ENCODE results near the gene NR2C1. TPM values are rescaled to one million over a fixed set of nuclear protein-coding genes. Genes with fewer than 3 reads are reported as not detected.

The NR2C1 gene
- total RNA-seq, 1 experiment from 2014 or later: 33.7 TPM

DNA sequence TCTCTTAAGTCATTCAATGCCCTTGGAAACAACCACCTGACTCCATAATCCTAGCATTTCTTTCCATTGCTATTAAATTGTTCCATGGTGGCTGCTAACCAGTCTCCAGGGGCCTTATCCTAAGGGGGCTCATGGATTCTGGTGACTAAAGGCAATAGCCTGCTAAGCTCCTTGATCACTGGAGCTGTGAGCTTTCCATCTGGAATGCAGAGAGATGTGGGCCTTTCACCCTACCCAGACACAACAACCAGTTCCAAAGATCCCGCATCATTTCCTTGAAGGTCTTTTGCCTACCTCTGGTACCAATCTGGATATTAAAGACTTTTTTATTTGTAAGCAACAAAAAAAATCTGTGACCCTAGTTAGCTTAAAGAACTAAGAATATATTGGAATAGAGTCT, 102.9 kb downstream of the NR2C1 start:
- Histone ChIP-seq H2AFZ (ENCODE audit: low read depth, low read length, poor library complexity, severe bottlenecking) (no peak overlapping the region), H3K4me1 (ENCODE audit: control insufficient read depth in 1 of 2, insufficient read depth in 2 of 2, low read length in 2 of 2) (no peaks in the 10 kb centered on the region), H3K27me3 (ENCODE audit: insufficient read depth, low read length) (no peaks in the 10 kb centered on the region), H3K9ac (ENCODE audit: low read length) (no peak overlapping the region), H3K4me3 (replicated peaks in 1 of 2; ENCODE audit: low read depth in 1 of 2, low read length in 2 of 2) (no peak overlapping the region), H3K9me2 (ENCODE audit: insufficient read depth) (no peaks in the 10 kb centered on the region), H4K20me1 (ENCODE audit: insufficient read depth) (no peaks in the 10 kb centered on the region), H3K4me2 (ENCODE audit: low read length) (no peak overlapping the region), H3K9me3 (ENCODE audit: control insufficient read depth in 1 of 2, insufficient read depth in 1 of 2, low read depth in 1 of 2, low read length in 2 of 2) (no peaks in the 10 kb centered on the region), H3K79me2 (ENCODE audit: insufficient read depth, low read length) (peaks cover 6% of the 10 kb centered on the region; the same call in 1 of the 2 replicates), H3K36me3 (ENCODE audit: control insufficient read depth in 1 of 2, insufficient read depth in 2 of 2, low read length in 2 of 2) (no peaks in the 10 kb centered on the region), H3K27ac (ENCODE audit: low read depth, low read length) (no peak overlapping the region)
- DNase-seq (ENCODE audit: low read depth, low spot score): no peak
- CTCF ChIA-PET: no interaction called here
- POLR2A ChIA-PET: no interaction called here
- RAD21 ChIA-PET (ENCODE audit: low non-redundant PET in 1 of 2, low total read pairs in 2 of 2, uncharacterized antibody in 2 of 2, unreplicated experiment in 2 of 2): no interaction called here
- TF ChIP-seq ZNF274 (IDR thresholded peaks at IDR 0.05; ENCODE audit: low read depth, low read length) (no peak), SP1 (IDR thresholded peaks at IDR 0.05; ENCODE audit: low read depth) (no peak), ELF1 (IDR thresholded peaks at IDR 0.05; ENCODE audit: borderline replicate concordance, low read depth) (no peak), ZFX (IDR thresholded peaks at IDR 0.05) (no peak), POLR2A (IDR thresholded peaks at IDR 0.05; ENCODE audit: borderline replicate concordance, extremely low read depth, insufficient read depth, insufficient read length) (no peak), JUND (IDR thresholded peaks at IDR 0.05) (no peak), CBX3 (IDR thresholded peaks at IDR 0.05; ENCODE audit: low read depth) (no peak), SIN3A (IDR thresholded peaks at IDR 0.05; ENCODE audit: low read depth) (no peak), POLR2AphosphoS5 (IDR thresholded peaks at IDR 0.05; ENCODE audit: low read depth, low read length) (no peak), SRF (IDR thresholded peaks at IDR 0.05; ENCODE audit: low read depth) (no peak), TCF7L2 (IDR thresholded peaks at IDR 0.05; ENCODE audit: borderline replicate concordance, extremely low read depth, insufficient read depth, insufficient read length) (no peak), FOSL1 (IDR thresholded peaks at IDR 0.05; ENCODE audit: low read depth) (no peak)
- TF ChIP-seq, protein P1, sequence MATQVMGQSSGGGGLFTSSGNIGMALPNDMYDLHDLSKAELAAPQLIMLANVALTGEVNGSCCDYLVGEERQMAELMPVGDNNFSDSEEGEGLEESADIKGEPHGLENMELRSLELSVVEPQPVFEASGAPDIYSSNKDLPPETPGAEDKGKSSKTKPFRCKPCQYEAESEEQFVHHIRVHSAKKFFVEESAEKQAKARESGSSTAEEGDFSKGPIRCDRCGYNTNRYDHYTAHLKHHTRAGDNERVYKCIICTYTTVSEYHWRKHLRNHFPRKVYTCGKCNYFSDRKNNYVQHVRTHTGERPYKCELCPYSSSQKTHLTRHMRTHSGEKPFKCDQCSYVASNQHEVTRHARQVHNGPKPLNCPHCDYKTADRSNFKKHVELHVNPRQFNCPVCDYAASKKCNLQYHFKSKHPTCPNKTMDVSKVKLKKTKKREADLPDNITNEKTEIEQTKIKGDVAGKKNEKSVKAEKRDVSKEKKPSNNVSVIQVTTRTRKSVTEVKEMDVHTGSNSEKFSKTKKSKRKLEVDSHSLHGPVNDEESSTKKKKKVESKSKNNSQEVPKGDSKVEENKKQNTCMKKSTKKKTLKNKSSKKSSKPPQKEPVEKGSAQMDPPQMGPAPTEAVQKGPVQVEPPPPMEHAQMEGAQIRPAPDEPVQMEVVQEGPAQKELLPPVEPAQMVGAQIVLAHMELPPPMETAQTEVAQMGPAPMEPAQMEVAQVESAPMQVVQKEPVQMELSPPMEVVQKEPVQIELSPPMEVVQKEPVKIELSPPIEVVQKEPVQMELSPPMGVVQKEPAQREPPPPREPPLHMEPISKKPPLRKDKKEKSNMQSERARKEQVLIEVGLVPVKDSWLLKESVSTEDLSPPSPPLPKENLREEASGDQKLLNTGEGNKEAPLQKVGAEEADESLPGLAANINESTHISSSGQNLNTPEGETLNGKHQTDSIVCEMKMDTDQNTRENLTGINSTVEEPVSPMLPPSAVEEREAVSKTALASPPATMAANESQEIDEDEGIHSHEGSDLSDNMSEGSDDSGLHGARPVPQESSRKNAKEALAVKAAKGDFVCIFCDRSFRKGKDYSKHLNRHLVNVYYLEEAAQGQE (IDR thresholded peaks at IDR 0.05; ENCODE audit: low read depth): no peak
- TF ChIP-seq, protein P2, sequence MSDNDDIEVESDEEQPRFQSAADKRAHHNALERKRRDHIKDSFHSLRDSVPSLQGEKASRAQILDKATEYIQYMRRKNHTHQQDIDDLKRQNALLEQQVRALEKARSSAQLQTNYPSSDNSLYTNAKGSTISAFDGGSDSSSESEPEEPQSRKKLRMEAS (IDR thresholded peaks at IDR 0.05): no peak
- ATAC-seq: no peak
- BruUV-seq (replicated peaks): no TSS peak
- intact Hi-C loops (cut with micrococcal nuclease): loop anchor here (10.0 kb wide), 1 partner anchor 426 kb away; no protein-coding TSS in a partner anchor

Other genes starting within 250 kb of the NR2C1 start
- gene NDUFA12, start 69.9 kb downstream of the NR2C1 start, total RNA-seq (2021; ENCODE audit: unreplicated experiment): 79.7 TPM
- 18.2 TPM for gene FGD6, start 143.8 kb upstream of the NR2C1 start, total RNA-seq (2021; ENCODE audit: unreplicated experiment)
- 46.4 TPM for gene VEZT, start 144.2 kb upstream of the NR2C1 start, total RNA-seq (2021; ENCODE audit: unreplicated experiment)